Endodermal cell (in vitro differentiated cells): ENCODE data around the gene TMEM254. TPM values are rescaled to one million over a fixed set of nuclear protein-coding genes. Genes with fewer than 3 reads are reported as not detected.

Source experiments
- DNase-seq: peaks from one replicate; pipeline ENCODE4 v3.0.0-alpha.2; 2017
- H3K27ac ChIP-seq: 2 replicates; pipeline ENCODE4 v1.5.1; 2013; ENCODE audit warnings: mild to moderate bottlenecking, low read depth, low read length, moderate library complexity
- H3K27me3 ChIP-seq: 2 replicates; pipeline ENCODE4 v1.6.1; 2013; ENCODE audit warnings: mild to moderate bottlenecking, low read length, moderate library complexity; ENCODE audit not compliant: insufficient read depth, control insufficient read depth, poor library complexity, severe bottlenecking
- H3K36me3 ChIP-seq: 2 replicates; pipeline ENCODE4 v1.7.0; 2013; ENCODE audit warnings: mild to moderate bottlenecking, low read length, moderate library complexity; ENCODE audit not compliant: control insufficient read depth, insufficient read depth
- H3K4me1 ChIP-seq: one replicate; pipeline ENCODE4 v1.7.0; 2013; ENCODE audit warnings: low read length; ENCODE audit not compliant: control insufficient read depth, insufficient read depth
- H3K4me3 ChIP-seq: 2 replicates; pipeline ENCODE4 v1.5.1; 2013; ENCODE audit warnings: mild to moderate bottlenecking, low read length, moderate library complexity
- H3K9ac ChIP-seq: 2 replicates; pipeline ENCODE4 v1.6.1; 2013; ENCODE audit warnings: mild to moderate bottlenecking, low read length, moderate library complexity; ENCODE audit not compliant: poor library complexity, severe bottlenecking; ENCODE audit errors: extremely low read depth
- H3K9me3 ChIP-seq: 2 replicates; pipeline ENCODE4 v1.6.1; 2013; ENCODE audit warnings: mild to moderate bottlenecking, low read length, moderate library complexity; ENCODE audit not compliant: control insufficient read depth
- H3K27ac Mint-ChIP-seq: 2 replicates; pipeline ENCODE4 v1.8.0; 2020; ENCODE audit warnings: mixed read lengths
- H3K27me3 Mint-ChIP-seq: 2 replicates; pipeline ENCODE4 v1.8.0; 2021; ENCODE audit warnings: mild to moderate bottlenecking, mixed read lengths; ENCODE audit not compliant: insufficient read depth
- H3K36me3 Mint-ChIP-seq: 2 replicates; pipeline ENCODE4 v1.8.0; 2020; ENCODE audit warnings: low read depth, mixed read lengths
- H3K4me1 Mint-ChIP-seq: 2 replicates; pipeline ENCODE4 v1.8.0; 2020; ENCODE audit warnings: mixed read lengths
- H3K4me3 Mint-ChIP-seq: 2 replicates; pipeline ENCODE4 v1.8.0; 2020; ENCODE audit warnings: mild to moderate bottlenecking, moderate library complexity, mixed read lengths
- H3K9me3 Mint-ChIP-seq: 2 replicates; pipeline ENCODE4 v1.8.0; 2020; ENCODE audit warnings: mild to moderate bottlenecking, mixed read lengths
- WGBS, 2 experiments: methylation state at CpG; one replicate each; pipeline versions ENCODE4 v1.1.5 to v1.1.7; 2013; ENCODE audit warnings: missing lambda C conversion rate in 2 of 2, mixed read lengths in 1 of 2; ENCODE audit not compliant: insufficient coverage in 1 of 2, insufficient read length in 1 of 2; 5-methylcytosine and 5-hydroxymethylcytosine counted together
- total RNA-seq, 2 donors: library from RNA; stranded (reverse); fragmentation: NEBNext Ultra II Directional in 1 of 2; extraction: Animal tissue kit (Norgen Biotek cat#: 25700) in 1 of 2; gene quantifications; 2 replicates in 1 of 2; 3 replicates in 1 of 2; pipeline ENCODE4 v1.2.1, GENCODE V29; 2021
- TF ChIP-seq, protein P1 (sequence below): fragments of 200-600 bp; sonication (generic); conservative IDR thresholded peaks from 2 replicates; pipeline ENCODE4 v1.5.0; 2021; ENCODE audit warnings: antibody characterized with exemption, mild to moderate bottlenecking

Gene TMEM254
- total RNA-seq, 2 donors from 2014 or later, result 31.5 to 31.9 TPM

DNA sequence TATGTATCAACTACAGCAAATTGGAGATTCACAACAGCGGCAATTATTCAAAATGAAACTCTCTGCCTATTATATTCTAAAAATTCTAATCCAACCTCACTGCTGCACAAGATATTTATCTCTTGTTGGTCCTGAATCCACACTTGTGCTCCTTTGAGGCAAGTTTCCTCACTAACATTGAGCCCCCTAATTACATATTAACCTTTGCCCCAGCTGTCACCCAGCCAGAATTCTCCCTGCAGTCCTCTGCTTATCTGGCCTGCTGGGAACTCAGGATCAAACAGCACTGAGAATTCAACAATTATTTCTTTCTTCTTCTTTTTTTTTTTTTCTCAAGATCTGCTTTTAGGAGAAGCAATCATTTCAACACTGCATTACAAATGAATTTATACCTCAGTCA, 32.5 kb downstream of the TMEM254 start:
- Histone ChIP-seq H3K27ac (no peak overlapping the region), H3K36me3 (no peaks in the 10 kb centered on the region), H3K9me3 (peaks cover 31% of the 10 kb centered on the region), H3K4me3 (no peak overlapping the region), H3K9ac (no peak overlapping the region), H3K27me3 (no peaks in the 10 kb centered on the region), H3K4me1 (no peaks in the 10 kb centered on the region)
- H3K27me3 Mint-ChIP-seq, result no peaks in the 10 kb centered on the region
- TF ChIP-seq, protein P1, sequence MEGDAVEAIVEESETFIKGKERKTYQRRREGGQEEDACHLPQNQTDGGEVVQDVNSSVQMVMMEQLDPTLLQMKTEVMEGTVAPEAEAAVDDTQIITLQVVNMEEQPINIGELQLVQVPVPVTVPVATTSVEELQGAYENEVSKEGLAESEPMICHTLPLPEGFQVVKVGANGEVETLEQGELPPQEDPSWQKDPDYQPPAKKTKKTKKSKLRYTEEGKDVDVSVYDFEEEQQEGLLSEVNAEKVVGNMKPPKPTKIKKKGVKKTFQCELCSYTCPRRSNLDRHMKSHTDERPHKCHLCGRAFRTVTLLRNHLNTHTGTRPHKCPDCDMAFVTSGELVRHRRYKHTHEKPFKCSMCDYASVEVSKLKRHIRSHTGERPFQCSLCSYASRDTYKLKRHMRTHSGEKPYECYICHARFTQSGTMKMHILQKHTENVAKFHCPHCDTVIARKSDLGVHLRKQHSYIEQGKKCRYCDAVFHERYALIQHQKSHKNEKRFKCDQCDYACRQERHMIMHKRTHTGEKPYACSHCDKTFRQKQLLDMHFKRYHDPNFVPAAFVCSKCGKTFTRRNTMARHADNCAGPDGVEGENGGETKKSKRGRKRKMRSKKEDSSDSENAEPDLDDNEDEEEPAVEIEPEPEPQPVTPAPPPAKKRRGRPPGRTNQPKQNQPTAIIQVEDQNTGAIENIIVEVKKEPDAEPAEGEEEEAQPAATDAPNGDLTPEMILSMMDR, result no peak
- WGBS, 2 experiments, result 98 to 100% methylated on average over 1 of the region's 1 CpG
- H3K9me3 Mint-ChIP-seq, result peaks cover 40% of the 10 kb centered on the region
- no peak overlapping the region for H3K27ac Mint-ChIP-seq
- no peak overlapping the region for H3K4me3 Mint-ChIP-seq
- H3K4me1 Mint-ChIP-seq, result peaks cover 5% of the 10 kb centered on the region
- no peak for DNase-seq
- H3K36me3 Mint-ChIP-seq, result peaks cover 3% of the 10 kb centered on the region

DNA sequence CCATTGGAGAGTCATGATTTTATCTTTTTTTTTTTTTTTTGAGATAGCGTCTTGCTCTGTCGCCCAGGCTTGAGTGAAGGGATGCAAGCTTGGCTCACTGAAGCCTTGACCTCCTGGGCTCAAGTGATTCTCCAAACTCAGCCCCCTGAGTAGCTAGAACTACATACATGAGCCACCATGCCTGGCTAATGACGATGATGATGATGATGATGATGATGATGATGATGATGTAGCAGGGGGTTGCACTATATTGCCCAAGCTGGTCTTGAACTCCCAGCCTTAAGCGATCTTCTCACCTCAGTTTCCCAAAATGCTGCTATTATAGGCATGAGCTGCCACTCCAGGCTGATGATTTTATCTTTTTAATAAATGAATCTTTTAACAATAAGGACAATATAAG, 40.2 kb downstream of the TMEM254 start:
- Histone ChIP-seq H3K36me3 (no peaks in the 10 kb centered on the region), H3K9ac (no peak overlapping the region), H3K27ac (no peak overlapping the region), H3K9me3 (no peaks in the 10 kb centered on the region), H3K4me3 (no peak overlapping the region), H3K27me3 (no peaks in the 10 kb centered on the region), H3K4me1 (no peaks in the 10 kb centered on the region)
- no peaks in the 10 kb centered on the region for H3K9me3 Mint-ChIP-seq
- peaks cover 4% of the 10 kb centered on the region for H3K27me3 Mint-ChIP-seq
- TF ChIP-seq, protein P1, result no peak
- H3K27ac Mint-ChIP-seq, result no peak overlapping the region
- H3K36me3 Mint-ChIP-seq, result no peaks in the 10 kb centered on the region
- 70 to 74% methylated on average over 2 to 4 of the region's 4 CpGs for WGBS, 2 experiments
- no peak for DNase-seq
- H3K4me3 Mint-ChIP-seq, result no peak overlapping the region
- no peaks in the 10 kb centered on the region for H3K4me1 Mint-ChIP-seq

DNA sequence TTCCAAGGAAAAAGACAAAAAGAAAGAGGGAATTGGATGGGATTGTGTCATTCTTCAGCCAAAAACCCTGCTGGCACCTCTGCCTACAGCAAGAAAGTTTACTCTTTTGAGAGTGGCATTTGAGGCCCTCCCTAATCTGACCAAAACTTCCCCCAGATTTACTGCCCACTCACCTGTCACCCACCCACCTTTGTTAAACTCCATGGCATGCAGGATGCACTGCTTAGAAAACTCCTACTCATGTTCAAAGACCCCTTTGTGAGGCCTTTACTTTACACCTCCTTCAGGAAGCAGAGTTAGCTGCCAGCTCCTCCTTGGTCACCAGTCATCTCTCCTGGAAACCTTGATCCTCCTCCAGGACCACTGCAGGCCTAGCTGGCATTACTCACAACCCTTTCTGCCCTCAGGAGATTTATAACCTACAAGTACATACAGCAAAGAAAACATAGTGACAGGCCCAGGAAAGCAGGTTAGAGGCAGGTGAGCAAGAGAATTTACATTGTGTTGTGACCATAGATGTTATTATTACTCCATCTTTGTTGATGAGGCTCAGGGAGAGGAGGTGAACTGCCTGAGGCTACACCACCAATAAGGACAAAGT, 43.7 kb downstream of the TMEM254 start:
- H3K4me3 ChIP-seq, result no peak overlapping the region
- H3K27me3 ChIP-seq, result no peaks in the 10 kb centered on the region
- no peaks in the 10 kb centered on the region for H3K9me3 ChIP-seq
- Mint-ChIP-seq H3K27me3 (peaks cover 4% of the 10 kb centered on the region), H3K4me1 (no peaks in the 10 kb centered on the region), H3K36me3 (no peaks in the 10 kb centered on the region), H3K9me3 (no peaks in the 10 kb centered on the region), H3K27ac (no peak overlapping the region), H3K4me3 (no peak overlapping the region)
- no peak for DNase-seq
- TF ChIP-seq, protein P1, result no peak
- H3K27ac ChIP-seq, result no peak overlapping the region
- H3K4me1 ChIP-seq, result no peaks in the 10 kb centered on the region
- H3K9ac ChIP-seq, result no peak overlapping the region
- H3K36me3 ChIP-seq, result no peaks in the 10 kb centered on the region
